HCT116 (cell line): ENCODE results near the gene NPNT.

Experiments
- CTCF ChIP-seq, 3 experiments: fragments of 200-600 bp in 1 of 3; sonication (generic) in 1 of 3; IDR thresholded peaks in 2 of 3; conservative IDR thresholded peaks in 1 of 3; 2 replicates each; pipeline ENCODE4 v1.5.1; 2012 to 2017; ENCODE audit warnings: low read depth in 2 of 3, low read length in 2 of 3, antibody characterized with exemption in 1 of 3, borderline replicate concordance in 1 of 3, control low read depth in 1 of 3, mild to moderate bottlenecking in 1 of 3, mixed read lengths in 1 of 3, mixed run types in 1 of 3, moderate library complexity in 1 of 3; ENCODE audit not compliant: insufficient read depth in 1 of 3
- EZH2phosphoT487 ChIP-seq: fragments of 200-600 bp; IDR thresholded peaks from 2 replicates; pipeline ENCODE4 v1.6.1; 2018; ENCODE audit warnings: antibody characterized with exemption, borderline replicate concordance
- POLR2A ChIP-seq: IDR thresholded peaks from 2 replicates; pipeline ENCODE4 v1.7.0; 2011; ENCODE audit warnings: borderline replicate concordance; ENCODE audit not compliant: insufficient read depth, insufficient read length; ENCODE audit errors: extremely low read depth
- RAD21 ChIP-seq: IDR thresholded peaks from 2 replicates; pipeline ENCODE4 v1.6.1; 2012; ENCODE audit warnings: low read depth, mild to moderate bottlenecking
- TCF7L2 ChIP-seq: IDR thresholded peaks from 2 replicates; pipeline ENCODE4 v1.7.0; 2011; ENCODE audit warnings: borderline replicate concordance, inconsistent platforms; ENCODE audit not compliant: insufficient read depth, insufficient read length; ENCODE audit errors: extremely low read depth

DNA sequence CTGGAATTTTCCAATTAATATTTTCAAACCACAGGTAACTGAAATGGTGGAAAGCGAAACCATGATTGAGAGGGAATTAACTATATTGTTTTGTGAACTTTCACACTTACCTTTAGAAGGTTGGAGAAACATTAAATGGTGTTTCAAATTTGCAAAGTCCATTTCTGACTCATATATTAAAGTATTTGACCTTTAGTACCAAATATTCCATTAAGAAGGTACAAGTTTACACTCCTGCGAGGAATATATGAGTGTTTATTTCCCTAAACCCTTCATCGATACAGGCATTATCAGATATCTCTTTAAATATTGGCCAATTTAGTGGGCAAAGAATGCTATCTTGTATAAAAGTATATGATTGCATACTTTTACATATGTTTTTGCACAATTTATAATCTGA is 44.1 kb upstream of the NPNT start:
- no peak for TF ChIP-seq RAD21
- TF ChIP-seq CTCF (IDR thresholded peaks at IDR 0.05 in 2 of 3, conservative IDR thresholded peaks at IDR 0.05 in 1 of 3; ENCODE audit: borderline replicate concordance in 1 of 3, insufficient read depth in 1 of 3, low read depth in 2 of 3, low read length in 2 of 3) = no peak
- TF ChIP-seq POLR2A = no peak
- no peak for TF ChIP-seq TCF7L2
- TF ChIP-seq EZH2phosphoT487 = no peak
